ENCODE results near the gene NEGR1.

DNA sequence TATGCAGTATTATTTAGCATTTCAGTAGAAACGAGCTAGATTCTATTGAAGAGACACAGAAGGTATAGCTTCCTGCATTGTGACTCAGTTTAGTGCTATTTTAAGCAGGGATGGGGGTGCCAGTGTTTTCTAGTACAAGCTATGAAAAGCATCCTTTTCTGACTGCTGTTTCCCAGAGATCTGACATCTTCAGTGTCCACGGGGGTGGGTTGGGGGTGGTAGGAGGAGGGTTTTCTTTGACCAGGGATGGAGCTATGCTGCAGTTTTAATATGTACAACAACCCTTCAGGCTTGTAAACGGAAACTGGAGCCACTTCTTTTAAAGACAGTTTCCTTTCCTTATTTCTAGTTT, 2.7 kb upstream of the NEGR1 start:
- TF ChIP-seq, protein P1, sequence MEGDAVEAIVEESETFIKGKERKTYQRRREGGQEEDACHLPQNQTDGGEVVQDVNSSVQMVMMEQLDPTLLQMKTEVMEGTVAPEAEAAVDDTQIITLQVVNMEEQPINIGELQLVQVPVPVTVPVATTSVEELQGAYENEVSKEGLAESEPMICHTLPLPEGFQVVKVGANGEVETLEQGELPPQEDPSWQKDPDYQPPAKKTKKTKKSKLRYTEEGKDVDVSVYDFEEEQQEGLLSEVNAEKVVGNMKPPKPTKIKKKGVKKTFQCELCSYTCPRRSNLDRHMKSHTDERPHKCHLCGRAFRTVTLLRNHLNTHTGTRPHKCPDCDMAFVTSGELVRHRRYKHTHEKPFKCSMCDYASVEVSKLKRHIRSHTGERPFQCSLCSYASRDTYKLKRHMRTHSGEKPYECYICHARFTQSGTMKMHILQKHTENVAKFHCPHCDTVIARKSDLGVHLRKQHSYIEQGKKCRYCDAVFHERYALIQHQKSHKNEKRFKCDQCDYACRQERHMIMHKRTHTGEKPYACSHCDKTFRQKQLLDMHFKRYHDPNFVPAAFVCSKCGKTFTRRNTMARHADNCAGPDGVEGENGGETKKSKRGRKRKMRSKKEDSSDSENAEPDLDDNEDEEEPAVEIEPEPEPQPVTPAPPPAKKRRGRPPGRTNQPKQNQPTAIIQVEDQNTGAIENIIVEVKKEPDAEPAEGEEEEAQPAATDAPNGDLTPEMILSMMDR (conservative IDR thresholded peaks at IDR 0.05), result no peak
- no peak for TF ChIP-seq EZH2 (IDR thresholded peaks at IDR 0.05; ENCODE audit: low read depth)

Data from PC-9 (cell line).